ENCODE results near the gene GPRIN3.
"Not testable (repeated sequence)": the region's sequence is repeated elsewhere in the genome, so short reads cannot be mapped to it uniquely, and the experiment has no call there.

The GPRIN3 gene

GRCh38 chr4:89309154-89309553, 1.6 kb upstream of the GPRIN3 start:
- not testable (repeated sequence) for DNase-seq

DNA sequence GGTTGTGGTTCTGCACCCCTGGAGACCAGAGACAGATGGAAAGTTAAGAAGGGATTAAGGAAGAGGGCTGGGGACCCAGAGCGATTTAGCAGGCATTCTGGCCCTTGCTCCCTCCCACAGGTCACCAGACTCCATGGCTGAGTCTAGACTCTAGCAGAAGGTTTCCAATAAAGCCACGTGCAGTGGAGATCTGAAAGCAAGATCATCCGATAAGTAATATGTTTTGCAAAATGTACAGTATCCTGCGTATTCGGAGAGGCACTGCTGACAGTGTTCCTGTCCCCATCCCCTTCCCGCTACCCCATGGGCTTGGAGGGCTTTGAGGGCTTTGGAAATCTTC, 531 bp upstream of the GPRIN3 start:
- no peak for DNase-seq

- no peak for DNase-seq
These were observed 488 bp downstream of the GPRIN3 start for GRCh38 chr4:89307178-89307445.

- no peak for DNase-seq
These were observed 968 bp downstream of the GPRIN3 start for GRCh38 chr4:89306486-89307177.

- DNase-seq: no peak
These were observed 1.7 kb downstream of the GPRIN3 start for GRCh38 chr4:89305712-89306437.

DNA sequence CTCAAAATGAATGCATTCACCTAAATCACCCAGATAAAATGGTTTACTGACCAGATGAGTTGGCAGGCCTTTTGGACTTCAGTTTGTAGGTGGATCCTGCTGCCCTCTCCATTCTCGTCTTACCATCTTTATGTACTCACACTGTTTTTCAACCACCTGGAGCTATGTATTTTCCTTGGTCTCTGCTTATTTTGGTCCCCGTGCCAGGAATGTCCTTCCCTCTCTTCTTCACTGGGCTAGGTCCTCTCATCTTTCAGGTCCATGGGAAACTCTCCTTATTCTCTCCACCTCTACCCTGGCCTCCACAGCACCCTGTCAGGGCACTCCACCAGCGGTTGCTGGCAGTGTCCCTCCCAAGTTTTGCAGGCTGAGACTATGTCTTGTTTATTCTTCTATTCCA, 2.6 kb downstream of the GPRIN3 start:
- DNase-seq: no peak

DNA sequence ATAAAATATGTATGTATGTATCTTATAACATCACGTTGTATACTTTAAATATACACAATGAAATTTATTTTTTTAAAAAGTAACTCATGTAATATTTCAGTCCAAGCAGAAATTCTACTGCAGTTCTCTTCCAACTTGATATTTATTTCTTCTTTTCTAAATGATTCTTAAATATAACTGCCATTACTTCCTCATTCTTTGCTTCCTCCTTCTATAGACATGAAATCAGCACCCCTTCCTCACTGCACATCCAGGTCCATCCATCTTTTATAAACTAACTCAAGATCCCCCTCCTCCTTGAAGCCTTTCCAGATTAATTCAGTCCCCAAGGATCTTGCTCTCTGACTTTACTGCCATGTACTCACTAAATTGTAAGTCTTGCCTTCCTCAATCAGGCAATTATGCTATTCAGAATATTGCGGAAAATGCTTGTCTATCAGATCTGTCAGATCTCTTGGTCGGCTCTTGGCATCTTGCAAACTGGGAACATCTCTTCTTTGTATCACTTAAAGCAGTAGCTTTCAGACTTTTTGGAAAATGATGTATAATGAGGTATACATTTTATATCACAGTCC, 3.7 kb downstream of the GPRIN3 start:
- no peak for DNase-seq

DNA sequence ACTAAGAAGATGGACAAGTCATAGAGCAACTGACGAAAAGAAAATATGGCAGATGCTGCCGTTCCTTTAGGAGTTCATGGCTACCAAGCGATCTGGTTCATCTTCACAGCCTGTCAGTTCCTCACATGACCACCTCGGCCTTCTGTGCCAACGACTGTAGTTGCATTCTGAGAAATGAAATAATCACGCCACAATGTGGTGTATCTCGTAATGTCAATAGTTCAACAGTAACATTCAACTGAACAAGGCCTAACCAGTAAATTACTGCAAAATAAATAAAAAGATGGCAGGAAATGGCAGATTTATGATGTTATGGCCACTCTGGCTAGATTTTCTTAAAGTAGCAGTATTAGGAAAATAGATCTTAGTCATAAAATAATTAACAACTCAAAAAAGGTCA, 4.4 kb downstream of the GPRIN3 start:
- peak in 1 of 2 experiments; percentile 51 for DNase-seq

DNA sequence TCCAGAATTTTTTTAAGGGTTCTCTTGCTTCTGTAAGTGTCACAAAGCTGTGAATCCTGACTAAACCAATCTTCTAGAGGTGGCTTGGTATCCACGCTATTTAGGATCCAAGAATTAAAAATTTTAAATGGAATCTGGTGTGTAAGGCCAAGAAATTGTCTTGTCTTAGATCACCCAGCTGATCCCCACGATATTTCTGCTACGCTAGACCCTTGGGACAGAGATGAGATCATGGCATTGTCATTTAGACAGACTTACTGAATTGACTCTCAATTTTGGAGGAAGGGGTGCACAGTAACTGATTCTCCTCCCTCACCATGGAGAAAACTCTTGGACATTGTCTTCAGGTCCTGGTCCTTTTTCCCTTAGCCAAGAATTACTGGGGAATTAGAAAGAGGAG, 5.7 kb downstream of the GPRIN3 start:
- no peak for DNase-seq

GRCh38 chr4:89301003-89301402, 6.6 kb downstream of the GPRIN3 start:
- DNase-seq: no peak

DNA sequence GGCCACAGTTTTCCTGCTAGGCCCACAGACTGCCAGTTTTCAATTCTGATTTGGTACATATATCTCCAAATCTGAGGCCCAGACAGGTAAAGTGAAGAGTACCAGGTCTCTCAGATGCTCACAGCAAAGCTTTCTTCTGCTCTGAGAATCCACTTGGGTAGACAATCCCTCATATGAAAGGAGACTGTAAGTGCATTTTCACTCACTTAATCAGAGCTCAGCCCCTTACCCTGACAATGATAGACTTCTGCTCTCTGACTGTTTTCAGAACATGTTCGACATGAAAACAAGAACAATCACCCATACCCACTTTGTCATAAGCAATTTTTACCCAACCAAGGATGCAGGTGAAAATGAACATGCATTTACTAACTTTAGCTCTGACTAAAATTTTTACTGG, 7.1 kb downstream of the GPRIN3 start:
- DNase-seq: no peak

GRCh38 chr4:89300060-89300459, 7.5 kb downstream of the GPRIN3 start:
- no peak for DNase-seq

GRCh38 chr4:89299153-89299791, 8.3 kb downstream of the GPRIN3 start:
- no peak for DNase-seq

GRCh38 chr4:89298788-89299152, 8.8 kb downstream of the GPRIN3 start:
- DNase-seq: no peak

DNA sequence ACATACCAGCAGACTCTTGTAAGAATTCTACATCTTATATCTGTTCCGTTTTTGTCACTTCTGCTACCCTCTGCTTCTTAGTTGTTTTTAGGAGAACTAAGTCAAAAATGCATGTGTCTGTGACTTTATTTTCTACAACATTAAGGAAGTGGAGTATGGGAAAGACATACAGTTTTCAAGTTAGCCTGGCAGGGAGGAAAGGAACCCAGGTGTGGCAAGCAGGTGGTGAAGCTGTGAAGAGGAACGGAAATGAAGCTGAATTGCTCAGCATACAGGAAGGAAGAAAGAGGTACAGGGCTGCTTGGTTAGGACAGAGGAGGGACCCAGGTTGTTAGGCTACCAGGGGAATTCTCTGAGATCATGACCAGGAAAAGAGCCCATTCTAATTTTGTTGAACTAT, 9.4 kb downstream of the GPRIN3 start:
- DNase-seq: peak in 1 of 2 experiments; percentile 39

DNA sequence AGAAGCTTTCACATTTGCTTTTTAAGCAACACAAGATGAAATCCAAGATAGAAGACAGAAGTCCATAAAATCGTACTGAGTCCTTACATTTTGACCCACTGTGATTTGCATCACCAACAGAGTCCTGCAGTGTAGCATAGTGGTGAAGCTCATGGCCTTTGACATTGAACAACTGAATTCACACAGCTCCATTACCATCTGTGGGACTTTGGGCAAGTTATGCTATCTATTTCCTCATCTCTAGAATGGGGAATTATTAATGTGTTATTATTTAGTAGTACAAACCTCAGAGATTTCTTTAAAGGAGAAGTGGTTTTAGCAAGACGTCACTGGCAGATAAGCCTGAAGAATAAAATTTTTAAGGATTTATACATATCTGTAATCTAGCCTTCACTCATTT, 10.7 kb downstream of the GPRIN3 start:
- no peak for DNase-seq

DNA sequence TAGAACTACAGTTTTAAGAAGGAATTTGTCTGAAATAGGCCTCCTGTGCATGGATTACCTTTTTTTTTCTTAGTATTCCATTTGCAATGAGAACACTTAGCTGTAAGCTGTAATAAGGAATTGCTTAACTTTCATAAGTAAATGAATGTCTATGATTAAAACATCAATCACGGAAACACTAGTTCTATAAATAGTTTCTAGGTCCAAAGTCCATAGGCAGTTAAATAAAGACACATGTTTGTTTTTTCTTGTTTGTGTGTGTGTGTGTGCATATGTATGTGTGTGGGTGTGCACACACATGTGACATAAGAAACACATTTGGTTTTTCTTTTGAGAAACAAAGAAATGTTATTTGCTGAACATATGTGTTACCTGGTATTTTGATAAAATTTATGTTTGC, 11.2 kb downstream of the GPRIN3 start:
- DNase-seq: no peak

DNA sequence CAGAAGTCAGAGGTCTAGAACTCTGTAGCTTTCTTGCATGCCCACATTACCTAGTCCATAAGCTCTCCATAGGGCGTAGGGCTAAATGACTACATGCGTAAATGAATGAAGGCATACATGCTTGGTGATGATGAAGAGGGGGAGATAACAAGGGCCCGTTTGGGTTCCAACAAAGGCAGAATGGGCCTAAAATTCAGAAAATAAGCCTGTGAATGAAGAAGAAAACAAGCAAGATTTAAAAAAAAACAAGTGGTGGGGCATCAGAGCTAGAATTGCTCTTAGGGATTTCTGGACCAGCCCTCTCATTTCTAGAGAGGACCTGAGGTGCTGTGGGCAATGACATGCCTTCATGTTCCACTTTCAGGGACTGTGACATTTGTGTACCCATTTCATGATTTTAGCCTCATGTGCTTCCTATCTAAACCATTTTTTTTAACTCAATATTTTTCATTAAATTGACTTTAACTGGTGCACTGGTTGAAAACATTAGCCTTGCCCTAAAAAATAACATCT, 12.1 kb downstream of the GPRIN3 start:
- no peak for DNase-seq

- DNase-seq: no peak
These were observed 12.9 kb downstream of the GPRIN3 start for GRCh38 chr4:89294573-89295269.

- no peak for DNase-seq
These were observed 14.3 kb downstream of the GPRIN3 start for GRCh38 chr4:89293299-89293698.

DNA sequence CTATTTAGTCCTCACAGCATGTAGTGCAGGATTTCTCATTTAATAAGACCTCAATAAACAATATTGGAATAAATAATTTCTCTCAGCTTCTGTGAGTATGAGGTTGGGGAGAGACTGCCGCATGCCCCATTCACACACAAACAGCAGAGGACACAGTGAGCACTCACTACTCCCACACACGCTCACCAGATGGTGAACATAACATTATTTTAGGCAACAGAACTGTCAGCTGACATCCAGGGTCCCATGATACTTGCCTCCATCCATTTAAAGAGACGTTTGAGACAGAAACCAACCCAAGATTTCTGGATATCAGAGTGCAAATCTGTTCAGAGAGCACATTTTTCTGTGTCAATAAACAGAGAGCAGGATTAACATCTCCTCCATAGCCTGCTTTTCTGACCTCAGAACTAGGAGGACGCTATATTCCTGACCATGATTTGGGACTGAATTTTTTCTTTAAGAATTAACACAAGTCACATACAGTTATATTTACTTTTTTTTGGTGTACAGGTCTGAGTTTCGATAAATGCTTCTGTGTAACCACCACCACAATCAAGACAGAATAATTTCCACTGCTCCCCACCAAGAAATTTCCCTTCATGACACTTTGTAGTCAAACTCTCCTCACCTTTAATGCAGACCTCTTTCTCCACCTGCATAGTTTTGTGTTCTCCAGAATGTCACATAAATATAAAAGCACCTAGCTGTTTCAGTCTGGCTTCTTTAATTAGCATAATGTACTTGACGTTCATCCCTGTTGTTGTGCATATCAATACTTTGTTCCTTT, 16.7 kb downstream of the GPRIN3 start:
- DNase-seq: no peak

- DNase-seq: no peak
These were observed 18.3 kb downstream of the GPRIN3 start for GRCh38 chr4:89289312-89289711.

DNA sequence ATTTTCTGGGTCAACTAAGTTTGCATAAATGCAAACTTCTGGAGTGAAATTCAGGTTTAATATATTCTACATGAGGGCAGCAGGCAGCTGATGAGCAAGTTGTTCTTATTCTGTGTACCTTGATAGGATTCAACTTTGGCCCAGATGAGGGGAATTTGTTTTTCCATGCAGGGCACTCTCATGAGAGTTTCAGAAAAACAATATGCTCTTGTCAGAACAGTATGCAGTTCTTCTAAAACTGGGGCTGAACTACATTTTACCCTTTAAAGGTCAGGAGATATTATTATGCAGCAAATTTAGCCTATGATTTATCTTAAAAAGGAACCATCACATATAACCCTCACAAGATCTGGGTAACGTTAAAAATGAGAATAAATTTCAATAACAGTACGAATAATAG, 19.2 kb downstream of the GPRIN3 start:
- DNase-seq: no peak
